ENCODE results near the gene SUGP1. TPM values are rescaled to one million over a fixed set of nuclear protein-coding genes. Genes with fewer than 3 reads are reported as not detected.

Gene SUGP1
- polyA plus RNA-seq, 1 donor from 2014 or later, result 82.0 TPM

DNA sequence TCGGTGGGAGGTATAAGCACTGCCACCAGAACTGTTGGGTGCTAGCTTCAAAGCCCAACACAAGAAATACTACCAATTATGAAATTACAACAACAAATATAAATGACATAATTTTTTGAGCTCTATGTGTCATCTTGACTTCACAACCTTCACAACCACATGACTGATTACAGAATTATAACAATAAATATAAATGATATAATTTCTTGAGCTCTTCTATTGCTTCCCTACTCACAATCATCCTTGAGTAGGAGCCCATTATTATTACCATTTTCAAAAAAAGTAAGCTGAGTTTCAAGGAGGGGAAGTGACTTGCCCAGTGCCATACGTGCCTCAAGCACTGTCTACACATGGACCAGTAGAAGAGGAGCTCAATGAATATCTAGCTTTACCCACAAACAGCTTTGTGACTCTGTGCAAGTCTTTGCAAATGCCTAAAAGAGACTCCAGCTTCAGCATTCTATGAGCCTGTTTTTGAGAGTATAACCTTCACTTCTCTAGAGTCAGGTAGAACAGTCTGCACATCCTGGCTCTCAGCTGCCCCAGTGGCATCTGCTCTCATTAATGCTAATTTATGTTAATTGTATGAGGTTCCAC is 86.0 kb downstream of the SUGP1 start:
- TF ChIP-seq EZH2 (IDR thresholded peaks at IDR 0.05; ENCODE audit: borderline replicate concordance, insufficient read depth, low read length, poor library complexity, severe bottlenecking) (no peak), EP300 (conservative IDR thresholded peaks at IDR 0.05; ENCODE audit: poor library complexity, severe bottlenecking) (no peak), TAF1 (IDR thresholded peaks at IDR 0.05; ENCODE audit: low read depth) (no peak), MXI1 (conservative IDR thresholded peaks at IDR 0.05; ENCODE audit: poor library complexity, severe bottlenecking) (no peak), RAD21 (conservative IDR thresholded peaks at IDR 0.05) (no peak), SMC3 (conservative IDR thresholded peaks at IDR 0.05; ENCODE audit: poor library complexity) (no peak), POLR2AphosphoS5 (IDR thresholded peaks at IDR 0.05) (no peak)
- TF ChIP-seq, protein P1, sequence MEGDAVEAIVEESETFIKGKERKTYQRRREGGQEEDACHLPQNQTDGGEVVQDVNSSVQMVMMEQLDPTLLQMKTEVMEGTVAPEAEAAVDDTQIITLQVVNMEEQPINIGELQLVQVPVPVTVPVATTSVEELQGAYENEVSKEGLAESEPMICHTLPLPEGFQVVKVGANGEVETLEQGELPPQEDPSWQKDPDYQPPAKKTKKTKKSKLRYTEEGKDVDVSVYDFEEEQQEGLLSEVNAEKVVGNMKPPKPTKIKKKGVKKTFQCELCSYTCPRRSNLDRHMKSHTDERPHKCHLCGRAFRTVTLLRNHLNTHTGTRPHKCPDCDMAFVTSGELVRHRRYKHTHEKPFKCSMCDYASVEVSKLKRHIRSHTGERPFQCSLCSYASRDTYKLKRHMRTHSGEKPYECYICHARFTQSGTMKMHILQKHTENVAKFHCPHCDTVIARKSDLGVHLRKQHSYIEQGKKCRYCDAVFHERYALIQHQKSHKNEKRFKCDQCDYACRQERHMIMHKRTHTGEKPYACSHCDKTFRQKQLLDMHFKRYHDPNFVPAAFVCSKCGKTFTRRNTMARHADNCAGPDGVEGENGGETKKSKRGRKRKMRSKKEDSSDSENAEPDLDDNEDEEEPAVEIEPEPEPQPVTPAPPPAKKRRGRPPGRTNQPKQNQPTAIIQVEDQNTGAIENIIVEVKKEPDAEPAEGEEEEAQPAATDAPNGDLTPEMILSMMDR (IDR thresholded peaks at IDR 0.05; ENCODE audit: poor library complexity, severe bottlenecking), result no peak
- TF ChIP-seq, protein P2, sequence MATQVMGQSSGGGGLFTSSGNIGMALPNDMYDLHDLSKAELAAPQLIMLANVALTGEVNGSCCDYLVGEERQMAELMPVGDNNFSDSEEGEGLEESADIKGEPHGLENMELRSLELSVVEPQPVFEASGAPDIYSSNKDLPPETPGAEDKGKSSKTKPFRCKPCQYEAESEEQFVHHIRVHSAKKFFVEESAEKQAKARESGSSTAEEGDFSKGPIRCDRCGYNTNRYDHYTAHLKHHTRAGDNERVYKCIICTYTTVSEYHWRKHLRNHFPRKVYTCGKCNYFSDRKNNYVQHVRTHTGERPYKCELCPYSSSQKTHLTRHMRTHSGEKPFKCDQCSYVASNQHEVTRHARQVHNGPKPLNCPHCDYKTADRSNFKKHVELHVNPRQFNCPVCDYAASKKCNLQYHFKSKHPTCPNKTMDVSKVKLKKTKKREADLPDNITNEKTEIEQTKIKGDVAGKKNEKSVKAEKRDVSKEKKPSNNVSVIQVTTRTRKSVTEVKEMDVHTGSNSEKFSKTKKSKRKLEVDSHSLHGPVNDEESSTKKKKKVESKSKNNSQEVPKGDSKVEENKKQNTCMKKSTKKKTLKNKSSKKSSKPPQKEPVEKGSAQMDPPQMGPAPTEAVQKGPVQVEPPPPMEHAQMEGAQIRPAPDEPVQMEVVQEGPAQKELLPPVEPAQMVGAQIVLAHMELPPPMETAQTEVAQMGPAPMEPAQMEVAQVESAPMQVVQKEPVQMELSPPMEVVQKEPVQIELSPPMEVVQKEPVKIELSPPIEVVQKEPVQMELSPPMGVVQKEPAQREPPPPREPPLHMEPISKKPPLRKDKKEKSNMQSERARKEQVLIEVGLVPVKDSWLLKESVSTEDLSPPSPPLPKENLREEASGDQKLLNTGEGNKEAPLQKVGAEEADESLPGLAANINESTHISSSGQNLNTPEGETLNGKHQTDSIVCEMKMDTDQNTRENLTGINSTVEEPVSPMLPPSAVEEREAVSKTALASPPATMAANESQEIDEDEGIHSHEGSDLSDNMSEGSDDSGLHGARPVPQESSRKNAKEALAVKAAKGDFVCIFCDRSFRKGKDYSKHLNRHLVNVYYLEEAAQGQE (IDR thresholded peaks at IDR 0.05; ENCODE audit: borderline replicate concordance), result no peak
- Histone ChIP-seq H3K9me3 (ENCODE audit: low read length) (peaks cover 8% of the 10 kb centered on the region), H3K36me3 (ENCODE audit: insufficient read depth, low read length) (peaks cover 29% of the 10 kb centered on the region), H3K27me3 (ENCODE audit: insufficient read depth, low read depth, low read length) (no peaks in the 10 kb centered on the region), H3K79me2 (replicated peaks; ENCODE audit: insufficient read depth, low read length) (no peaks in the 10 kb centered on the region), H3K27ac (ENCODE audit: low read length) (no peak overlapping the region), H4K20me1 (ENCODE audit: insufficient read depth) (no peaks in the 10 kb centered on the region), H2AFZ (ENCODE audit: low read depth, low read length) (no peak overlapping the region), H3K4me2 (ENCODE audit: low read length) (no peak overlapping the region), H3K9me2 (ENCODE audit: insufficient read depth, low read length) (no peaks in the 10 kb centered on the region), H3K4me3 (ENCODE audit: low read length) (no peak overlapping the region), H3F3A (ENCODE audit: insufficient read depth, low read length, poor library complexity, severe bottlenecking) (no peaks in the 10 kb centered on the region), H3K9ac (ENCODE audit: low read length) (no peak overlapping the region)

DNA sequence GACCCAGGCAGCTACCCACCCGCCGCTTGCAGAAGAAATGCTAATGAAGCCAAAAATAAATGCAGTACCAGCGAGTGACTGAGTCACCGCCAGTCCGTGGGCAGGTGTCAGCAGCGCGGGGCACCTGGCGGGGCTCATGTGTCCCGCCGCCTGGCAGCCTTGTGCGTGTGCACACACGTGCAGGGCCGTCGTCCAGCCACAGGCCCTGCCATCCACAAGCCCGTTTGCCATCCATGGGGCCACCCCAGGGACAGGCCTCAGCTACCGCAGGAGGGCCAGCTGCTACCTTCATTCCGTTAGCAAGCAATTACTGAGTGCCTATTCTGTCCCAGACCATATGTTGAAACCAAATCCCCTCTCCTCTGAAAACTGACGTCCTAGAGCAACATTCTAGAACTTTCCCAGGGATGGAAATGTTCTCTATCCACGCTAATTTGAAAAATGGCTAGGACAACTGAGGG is 88.0 kb downstream of the SUGP1 start:
- H3K27ac ChIP-seq (ENCODE audit: low read length), result no peak overlapping the region
- H3K9me2 ChIP-seq (ENCODE audit: insufficient read depth, low read length), result no peaks in the 10 kb centered on the region
- H3K4me2 ChIP-seq (ENCODE audit: low read length), result no peak overlapping the region
- TF ChIP-seq EP300 (conservative IDR thresholded peaks at IDR 0.05; ENCODE audit: poor library complexity, severe bottlenecking), result no peak
- TF ChIP-seq EZH2 (IDR thresholded peaks at IDR 0.05; ENCODE audit: borderline replicate concordance, insufficient read depth, low read length, poor library complexity, severe bottlenecking), result no peak
- TF ChIP-seq SMC3 (conservative IDR thresholded peaks at IDR 0.05; ENCODE audit: poor library complexity), result no peak
- no peak for TF ChIP-seq RAD21 (conservative IDR thresholded peaks at IDR 0.05)
- no peak for TF ChIP-seq TAF1 (IDR thresholded peaks at IDR 0.05; ENCODE audit: low read depth)
- no peak for TF ChIP-seq POLR2AphosphoS5 (IDR thresholded peaks at IDR 0.05)
- no peak for TF ChIP-seq MXI1 (conservative IDR thresholded peaks at IDR 0.05; ENCODE audit: poor library complexity, severe bottlenecking)
- TF ChIP-seq, protein P2 (IDR thresholded peaks at IDR 0.05; ENCODE audit: borderline replicate concordance), result no peak
- TF ChIP-seq, protein P1 (IDR thresholded peaks at IDR 0.05; ENCODE audit: poor library complexity, severe bottlenecking), result no peak
- no peaks in the 10 kb centered on the region for H3F3A ChIP-seq (ENCODE audit: insufficient read depth, low read length, poor library complexity, severe bottlenecking)
- H3K4me3 ChIP-seq (ENCODE audit: low read length), result no peak overlapping the region
- no peaks in the 10 kb centered on the region for H3K79me2 ChIP-seq (replicated peaks; ENCODE audit: insufficient read depth, low read length)
- H3K36me3 ChIP-seq (ENCODE audit: insufficient read depth, low read length), result peaks cover 29% of the 10 kb centered on the region
- no peak overlapping the region for H3K9ac ChIP-seq (ENCODE audit: low read length)
- H4K20me1 ChIP-seq (ENCODE audit: insufficient read depth), result no peaks in the 10 kb centered on the region
- H2AFZ ChIP-seq (ENCODE audit: low read depth, low read length), result no peak overlapping the region
- H3K27me3 ChIP-seq (ENCODE audit: insufficient read depth, low read depth, low read length), result no peaks in the 10 kb centered on the region
- H3K9me3 ChIP-seq (ENCODE audit: low read length), result peaks cover 8% of the 10 kb centered on the region

Data from neural cell (in vitro differentiated cells).